HG03558 (cell line): Measurements from ENCODE around the gene MLXIPL.
"Not testable (repeated sequence)": the region's sequence is repeated elsewhere in the genome, so short reads cannot be mapped to it uniquely, and the experiment has no call there.

Experiments used
- ATAC-seq: cut with Tn5 transposase; IDR thresholded peaks from one replicate; pipeline ENCODE4 v1.9.1; 2021; ENCODE audit warnings: moderate number of reproducible peaks; ENCODE audit not compliant: unreplicated experiment; ENCODE audit errors: extremely low read depth

Gene MLXIPL

DNA sequence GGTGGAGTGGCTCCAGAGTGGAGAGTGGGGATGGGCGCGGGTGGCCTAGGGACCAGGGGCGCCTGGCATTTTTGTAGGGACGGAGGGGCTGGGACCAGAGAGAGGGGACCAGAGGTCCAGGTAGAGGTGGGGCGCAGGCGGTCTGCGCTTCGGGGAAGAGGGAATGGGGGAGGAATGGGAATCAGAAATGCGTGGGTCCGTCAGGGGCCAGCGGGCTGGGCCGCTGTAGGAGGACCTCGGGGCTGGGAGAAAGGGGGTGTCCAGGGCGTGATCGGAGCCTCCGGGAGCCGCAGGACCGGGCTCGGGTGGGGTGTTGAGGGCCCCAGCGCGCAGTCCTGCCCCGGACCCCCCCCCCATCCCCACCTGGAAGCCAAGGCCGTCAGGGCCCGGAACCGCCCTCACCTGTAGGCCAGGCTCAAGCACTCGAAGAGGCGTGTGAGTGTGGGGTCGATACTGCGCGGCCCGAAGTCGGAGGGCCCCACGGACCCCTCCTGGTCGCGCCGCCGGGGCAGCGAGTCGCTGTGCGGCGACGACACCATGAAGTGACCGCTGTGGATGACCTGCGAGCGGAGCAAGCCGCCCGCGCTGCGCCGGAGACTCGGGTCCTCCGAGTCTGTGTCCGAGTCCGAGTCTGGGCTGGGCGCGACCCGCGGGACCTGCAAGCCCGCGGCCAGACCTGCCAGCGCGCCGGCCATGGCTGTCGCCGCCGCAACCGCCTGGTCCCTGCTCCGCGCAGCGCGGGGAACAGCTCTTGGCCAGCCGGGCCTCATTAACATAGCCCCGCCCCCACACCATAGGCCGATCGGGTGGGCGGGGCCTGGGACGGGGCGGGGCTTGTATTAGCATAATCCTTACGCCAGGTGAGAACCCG lies at the start of gene MLXIPL:
MLXIPL (minus strand) TSS at position 725 of the 871 bp plus-strand sequence; CDS start at position 695, 30 bp downstream.
- no peak for ATAC-seq

GRCh38 chr7:73671857-73672445 lies 47.6 kb upstream of the MLXIPL start:
- ATAC-seq = no peak

DNA sequence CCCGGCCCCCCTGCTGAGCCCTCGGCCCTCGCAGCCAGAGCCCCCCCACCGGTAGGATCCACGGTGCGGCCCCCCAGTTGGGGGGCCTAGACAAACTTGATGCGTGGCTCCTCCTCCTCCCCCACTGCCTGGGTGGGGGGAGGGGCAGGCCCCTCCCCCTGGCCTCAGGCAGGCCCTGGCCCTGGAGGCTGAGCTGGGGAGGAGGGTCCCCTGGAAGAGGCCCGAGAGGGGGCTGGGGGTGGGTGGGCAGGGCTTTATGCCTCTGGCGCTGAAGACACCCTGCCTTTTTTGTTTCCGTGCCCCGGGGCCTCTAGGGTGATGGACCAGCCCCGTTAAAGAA lies 47.0 kb upstream of the MLXIPL start:
- ATAC-seq = no peak

DNA sequence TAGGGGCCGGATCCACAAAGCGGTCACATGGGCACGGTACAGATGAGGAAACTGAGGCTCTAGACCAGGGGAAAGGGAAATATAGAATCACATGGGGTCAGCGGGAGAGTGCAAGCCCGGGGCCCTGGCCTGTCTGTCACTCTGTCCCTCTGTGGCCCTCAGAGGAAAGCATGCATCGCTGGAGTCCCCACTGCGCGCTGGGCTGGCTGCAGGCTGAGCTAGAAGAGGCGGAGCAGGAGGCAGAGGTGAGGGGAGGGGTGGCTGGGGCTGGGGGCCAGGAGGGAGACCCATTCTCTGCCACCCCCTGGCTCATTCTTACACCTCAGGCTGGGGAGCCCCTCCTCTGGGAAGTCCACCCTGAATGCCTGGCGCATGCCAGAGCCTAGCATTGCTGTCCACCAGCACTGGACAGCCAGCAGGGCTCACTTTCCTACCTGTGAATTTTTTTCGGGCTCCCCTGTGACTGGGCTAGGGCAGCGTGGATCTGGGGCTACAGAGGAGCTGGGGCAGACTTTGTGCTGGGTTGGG lies 45.6 kb upstream of the MLXIPL start:
- ATAC-seq = no peak

DNA sequence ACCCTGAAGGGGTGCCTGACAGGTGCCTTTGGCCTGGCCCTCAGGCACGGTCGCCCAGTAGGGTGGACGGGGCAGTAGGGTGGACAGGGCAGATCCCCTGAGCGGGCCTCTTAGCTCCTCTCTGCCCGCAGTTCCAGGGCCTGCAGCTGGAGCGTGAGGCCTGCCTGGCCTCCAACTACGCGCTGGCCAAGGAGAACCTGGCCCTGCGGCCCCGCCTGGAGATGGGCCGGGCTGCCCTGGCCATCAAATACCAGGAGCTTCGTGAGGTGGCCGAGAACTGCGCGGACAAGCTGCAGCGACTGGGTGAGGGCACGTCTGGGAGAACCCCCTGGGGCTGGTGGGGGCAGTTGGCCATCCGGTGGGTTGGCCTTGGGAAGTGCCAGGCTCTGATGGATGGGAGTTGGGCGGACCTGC lies 45.0 kb upstream of the MLXIPL start:
- ATAC-seq = no peak

DNA sequence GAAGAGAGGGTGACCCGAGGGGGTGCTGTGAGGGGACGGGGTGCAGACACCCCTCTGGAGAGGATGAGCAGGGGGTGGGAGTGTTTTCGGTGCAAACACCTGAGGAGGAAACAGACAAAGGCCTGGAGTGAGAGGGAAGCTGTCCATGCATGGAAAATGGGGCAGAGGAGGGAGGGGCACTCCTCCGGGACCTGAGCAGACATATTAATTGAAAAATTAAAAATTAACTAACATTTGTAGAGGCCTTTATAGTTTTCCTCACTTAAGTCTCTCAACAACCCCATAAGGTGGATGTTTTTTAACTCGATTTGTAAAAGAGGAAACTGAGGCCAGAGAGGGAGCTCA lies 44.5 kb upstream of the MLXIPL start:
- no peak for ATAC-seq

- no peak for ATAC-seq
These were observed 44.0 kb upstream of the MLXIPL start for GRCh38 chr7:73668103-73668885.

DNA sequence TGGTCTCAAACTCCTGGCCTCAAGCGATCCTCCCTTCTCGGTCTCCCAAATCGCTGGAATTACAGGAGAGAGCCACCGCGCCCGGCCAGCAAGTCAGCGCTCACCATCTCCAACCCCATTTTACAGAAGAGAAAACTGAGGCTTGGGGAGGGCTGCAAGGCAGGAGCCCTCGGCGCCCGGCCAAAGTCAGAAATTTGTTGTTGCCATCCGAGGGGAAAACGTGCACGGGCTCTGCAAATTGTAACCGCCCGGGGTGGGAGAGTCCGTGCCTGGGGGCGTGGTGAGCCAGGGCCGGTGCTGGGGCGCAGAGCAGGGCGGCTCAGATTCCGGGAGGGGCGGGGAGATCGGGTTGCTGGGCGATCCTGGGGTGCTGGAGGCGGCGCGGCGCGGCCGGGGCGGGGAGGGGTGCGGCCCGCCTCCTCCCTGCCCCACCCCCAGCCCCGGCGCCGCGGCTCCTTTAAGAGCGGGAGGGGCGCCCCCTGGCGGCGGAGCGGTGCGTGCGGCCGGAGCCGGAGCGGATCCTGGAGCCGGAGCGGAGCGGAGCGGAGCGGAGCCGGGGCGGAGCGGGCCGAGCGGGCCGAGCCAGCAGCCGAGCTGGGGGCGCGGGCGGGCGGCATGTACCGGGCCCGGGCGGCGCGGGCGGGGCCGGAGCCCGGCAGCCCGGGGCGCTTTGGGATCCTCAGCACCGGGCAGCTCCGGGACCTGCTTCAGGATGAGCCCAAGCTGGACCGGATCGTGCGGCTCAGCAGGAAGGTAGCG lies 43.2 kb upstream of the MLXIPL start, which contains the start of gene VPS37D:
VPS37D (plus strand) TSS at position 488 of the 759 bp plus-strand sequence; CDS start at position 616, 128 bp downstream.
- no peak for ATAC-seq

GRCh38 chr7:73663033-73663432 lies 38.7 kb upstream of the MLXIPL start:
- no peak for ATAC-seq

- not testable (repeated sequence) for ATAC-seq
These were observed 36.3 kb upstream of the MLXIPL start for GRCh38 chr7:73660594-73660993.

DNA sequence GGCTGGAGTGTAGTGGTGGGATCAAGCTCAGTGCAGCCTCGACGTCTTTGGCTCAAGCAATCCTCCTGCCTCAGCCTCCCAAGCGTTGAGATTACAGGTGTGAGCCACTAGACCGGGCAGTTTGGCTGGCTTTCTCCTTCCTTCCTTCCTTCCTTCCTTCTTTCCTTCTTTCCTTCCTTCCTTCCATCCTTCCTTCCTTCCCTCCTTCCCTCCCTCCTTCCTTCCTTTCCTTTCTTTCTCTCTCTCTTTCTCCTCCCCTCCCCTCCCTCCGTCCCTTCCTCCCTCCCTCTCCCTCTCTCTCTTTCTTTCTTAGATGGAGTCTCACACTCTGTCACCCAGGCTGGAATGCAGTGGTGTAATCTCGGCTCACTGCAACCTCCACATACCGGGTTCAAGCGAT lies 35.7 kb upstream of the MLXIPL start:
- no peak for ATAC-seq

DNA sequence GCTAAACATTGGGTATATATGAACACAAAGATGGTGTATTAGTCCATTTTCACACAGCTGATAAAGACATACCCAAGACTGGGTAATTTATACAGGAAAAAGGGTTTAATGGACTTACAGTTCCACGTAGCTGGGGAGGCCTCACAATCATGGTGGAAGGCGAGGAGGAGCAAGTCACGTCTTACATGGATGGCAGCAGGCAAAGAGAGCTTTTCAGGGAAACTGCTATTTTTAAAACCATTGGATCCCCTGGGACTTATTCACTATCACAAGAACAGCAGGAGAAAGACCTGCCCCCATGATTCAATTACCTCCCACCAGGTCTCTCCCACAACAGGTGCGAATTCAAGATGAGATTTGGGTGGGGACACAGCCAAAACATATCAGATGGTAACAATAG lies 31.0 kb upstream of the MLXIPL start:
- ATAC-seq = not testable (repeated sequence)

DNA sequence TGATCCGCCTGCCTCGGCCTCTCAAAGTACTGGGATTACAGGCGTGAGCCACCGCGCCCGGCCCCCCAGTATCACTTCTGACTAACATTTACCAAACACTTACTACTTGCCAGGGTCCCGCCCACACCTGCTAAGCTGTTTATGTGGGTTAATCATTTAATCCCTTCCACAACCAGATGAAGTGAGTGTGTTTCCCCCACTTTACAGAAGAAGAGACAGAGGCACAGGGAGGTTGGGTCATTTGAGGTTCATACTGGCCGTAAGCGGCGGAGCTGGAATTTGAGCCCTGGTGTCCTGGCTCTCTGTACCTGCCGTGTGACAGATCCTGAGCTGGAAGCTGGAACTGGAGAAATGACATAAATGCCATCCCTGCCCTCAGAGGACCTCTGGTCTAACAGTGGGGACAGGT lies 28.2 kb upstream of the MLXIPL start:
- ATAC-seq = no peak

DNA sequence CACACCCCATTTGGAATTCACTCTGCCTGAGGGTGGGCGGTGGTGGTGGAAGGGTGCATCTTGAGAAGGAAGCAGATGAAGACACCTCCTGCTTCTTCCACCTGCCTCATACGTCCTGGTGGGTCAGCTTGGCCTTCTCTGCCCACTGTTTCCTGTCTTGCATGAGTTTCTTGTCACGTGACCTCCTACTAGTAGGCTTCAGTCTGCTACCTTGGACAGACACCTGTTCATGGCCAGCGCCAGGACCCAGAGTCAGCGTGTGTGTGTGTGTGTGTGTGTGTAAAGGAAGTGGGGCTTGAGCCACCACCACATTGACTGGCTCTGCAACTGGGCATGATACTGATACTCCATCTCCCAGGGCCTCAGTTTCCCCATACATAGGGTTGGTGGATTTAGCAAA lies 26.2 kb upstream of the MLXIPL start:
- ATAC-seq = no peak

- ATAC-seq = no peak
These were observed 25.3 kb upstream of the MLXIPL start for GRCh38 chr7:73649576-73649975.

GRCh38 chr7:73648593-73649332 lies 24.4 kb upstream of the MLXIPL start:
- ATAC-seq = no peak

DNA sequence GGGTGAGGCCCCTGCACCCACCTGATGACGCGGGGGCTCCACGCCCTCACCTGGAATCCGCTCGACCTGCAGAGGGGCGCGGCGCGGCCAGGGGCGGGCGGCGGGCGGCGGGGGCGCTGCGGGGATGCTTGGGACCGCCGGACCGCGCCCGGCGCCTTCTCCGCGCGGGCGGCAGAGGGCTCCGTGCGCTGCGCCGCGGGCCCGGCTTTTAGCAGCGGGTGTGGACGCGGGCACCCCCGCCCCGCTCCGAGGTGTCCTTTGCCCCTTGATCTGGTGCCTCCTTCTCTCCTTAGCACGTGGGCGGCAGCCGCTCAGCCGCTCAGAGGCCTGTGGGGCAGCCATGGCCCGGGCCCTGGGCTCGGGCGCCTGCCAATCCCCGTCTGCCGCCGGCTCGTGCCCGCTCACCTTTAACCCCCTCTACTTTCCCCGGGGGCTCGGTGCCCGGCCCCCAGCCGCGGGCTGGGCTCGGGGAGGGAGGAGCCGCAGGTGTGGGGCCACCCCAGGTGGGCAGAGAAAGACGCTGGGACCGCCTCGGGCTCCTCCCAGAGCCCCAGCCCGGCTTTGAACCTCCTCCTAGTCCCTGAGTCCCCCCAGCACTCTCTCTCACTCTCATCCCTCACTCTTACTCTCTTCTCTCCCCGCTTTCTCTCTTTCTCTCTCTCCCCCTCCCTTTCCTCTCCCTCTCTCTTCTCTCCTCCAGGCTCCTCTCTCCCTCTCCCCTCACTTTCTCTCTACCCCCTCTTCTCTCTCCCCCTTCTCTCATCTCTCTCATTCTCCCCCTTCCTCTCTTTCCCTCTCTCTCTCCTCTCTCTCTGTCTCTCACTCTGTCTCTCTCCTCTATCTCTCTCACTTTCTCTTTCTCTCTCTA lies 23.6 kb upstream of the MLXIPL start:
- no peak for ATAC-seq
